ENCODE measurements around the gene SEMA3E. TPM values are rescaled to one million over a fixed set of nuclear protein-coding genes. Genes with fewer than 3 reads are reported as not detected.

Gene SEMA3E
- total RNA-seq, 1 donor: 1.4 TPM

GRCh38 chr7:83614112-83614511 lies 34.8 kb downstream of the SEMA3E start:
- DNase-seq (ENCODE audit: insufficient read length, low spot score, missing footprints): no peak
- no peak overlapping the region for H3K4me2 ChIP-seq (ENCODE audit: insufficient read depth, low read length)

GRCh38 chr7:83613232-83613631 lies 35.7 kb downstream of the SEMA3E start:
- H3K27me3 ChIP-seq (ENCODE audit: insufficient read depth, low read length): no peaks in the 10 kb centered on the region
- no peaks in the 10 kb centered on the region for H3K36me3 ChIP-seq (ENCODE audit: insufficient read depth, low read length)
- no peaks in the 10 kb centered on the region for H3K4me1 ChIP-seq (ENCODE audit: insufficient read depth, low read length)
- DNase-seq (ENCODE audit: insufficient read length, low spot score, missing footprints): no peak
- H4K20me1 ChIP-seq (ENCODE audit: insufficient read depth, low read length): no peaks in the 10 kb centered on the region
- no peaks in the 10 kb centered on the region for H3K79me2 ChIP-seq (ENCODE audit: insufficient read depth, low read length)
- H3K9me3 ChIP-seq (ENCODE audit: low read depth, low read length): no peaks in the 10 kb centered on the region
- TF ChIP-seq, protein P1, sequence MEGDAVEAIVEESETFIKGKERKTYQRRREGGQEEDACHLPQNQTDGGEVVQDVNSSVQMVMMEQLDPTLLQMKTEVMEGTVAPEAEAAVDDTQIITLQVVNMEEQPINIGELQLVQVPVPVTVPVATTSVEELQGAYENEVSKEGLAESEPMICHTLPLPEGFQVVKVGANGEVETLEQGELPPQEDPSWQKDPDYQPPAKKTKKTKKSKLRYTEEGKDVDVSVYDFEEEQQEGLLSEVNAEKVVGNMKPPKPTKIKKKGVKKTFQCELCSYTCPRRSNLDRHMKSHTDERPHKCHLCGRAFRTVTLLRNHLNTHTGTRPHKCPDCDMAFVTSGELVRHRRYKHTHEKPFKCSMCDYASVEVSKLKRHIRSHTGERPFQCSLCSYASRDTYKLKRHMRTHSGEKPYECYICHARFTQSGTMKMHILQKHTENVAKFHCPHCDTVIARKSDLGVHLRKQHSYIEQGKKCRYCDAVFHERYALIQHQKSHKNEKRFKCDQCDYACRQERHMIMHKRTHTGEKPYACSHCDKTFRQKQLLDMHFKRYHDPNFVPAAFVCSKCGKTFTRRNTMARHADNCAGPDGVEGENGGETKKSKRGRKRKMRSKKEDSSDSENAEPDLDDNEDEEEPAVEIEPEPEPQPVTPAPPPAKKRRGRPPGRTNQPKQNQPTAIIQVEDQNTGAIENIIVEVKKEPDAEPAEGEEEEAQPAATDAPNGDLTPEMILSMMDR (IDR thresholded peaks at IDR 0.05; ENCODE audit: extremely low read depth, low read depth, low read length): no peak
- H3K4me2 ChIP-seq (ENCODE audit: insufficient read depth, low read length): no peak overlapping the region
- H2AFZ ChIP-seq (ENCODE audit: low read length): no peak overlapping the region
- H3K4me3 ChIP-seq (ENCODE audit: insufficient read depth, low read length): no peak overlapping the region
- H3K27ac ChIP-seq (ENCODE audit: low read depth, low read length): no peak overlapping the region

More at GRCh38 chr7:83614112-83614511, 34.8 kb downstream of the SEMA3E start:
- Histone ChIP-seq H4K20me1 (ENCODE audit: insufficient read depth, low read length) (no peaks in the 10 kb centered on the region), H3K9me3 (ENCODE audit: low read depth, low read length) (no peaks in the 10 kb centered on the region), H3K4me1 (ENCODE audit: insufficient read depth, low read length) (no peaks in the 10 kb centered on the region), H3K4me3 (ENCODE audit: insufficient read depth, low read length) (no peak overlapping the region), H3K79me2 (ENCODE audit: insufficient read depth, low read length) (no peaks in the 10 kb centered on the region), H2AFZ (ENCODE audit: low read length) (no peak overlapping the region), H3K27me3 (ENCODE audit: insufficient read depth, low read length) (no peaks in the 10 kb centered on the region), H3K27ac (ENCODE audit: low read depth, low read length) (no peak overlapping the region), H3K36me3 (ENCODE audit: insufficient read depth, low read length) (no peaks in the 10 kb centered on the region)
- TF ChIP-seq, protein P1 (IDR thresholded peaks at IDR 0.05; ENCODE audit: extremely low read depth, low read depth, low read length): no peak

GRCh38 chr7:83611776-83612175 lies 37.2 kb downstream of the SEMA3E start:
- DNase-seq (ENCODE audit: insufficient read length, low spot score, missing footprints): no peak
- no peaks in the 10 kb centered on the region for H3K36me3 ChIP-seq (ENCODE audit: insufficient read depth, low read length)
- H3K9me3 ChIP-seq (ENCODE audit: low read depth, low read length): no peaks in the 10 kb centered on the region
- TF ChIP-seq, protein P1 (IDR thresholded peaks at IDR 0.05; ENCODE audit: extremely low read depth, low read depth, low read length): no peak
- H2AFZ ChIP-seq (ENCODE audit: low read length): no peak overlapping the region
- no peak overlapping the region for H3K4me2 ChIP-seq (ENCODE audit: insufficient read depth, low read length)
- no peak overlapping the region for H3K27ac ChIP-seq (ENCODE audit: low read depth, low read length)
- H3K4me3 ChIP-seq (ENCODE audit: insufficient read depth, low read length): no peak overlapping the region
- no peaks in the 10 kb centered on the region for H3K79me2 ChIP-seq (ENCODE audit: insufficient read depth, low read length)
- no peaks in the 10 kb centered on the region for H4K20me1 ChIP-seq (ENCODE audit: insufficient read depth, low read length)
- H3K27me3 ChIP-seq (ENCODE audit: insufficient read depth, low read length): no peaks in the 10 kb centered on the region
- no peaks in the 10 kb centered on the region for H3K4me1 ChIP-seq (ENCODE audit: insufficient read depth, low read length)

GRCh38 chr7:83610649-83611304 lies 38.2 kb downstream of the SEMA3E start:
- H3K4me1 ChIP-seq (ENCODE audit: insufficient read depth, low read length): no peaks in the 10 kb centered on the region
- no peaks in the 10 kb centered on the region for H4K20me1 ChIP-seq (ENCODE audit: insufficient read depth, low read length)
- DNase-seq (ENCODE audit: insufficient read length, low spot score, missing footprints): no peak
- H3K79me2 ChIP-seq (ENCODE audit: insufficient read depth, low read length): no peaks in the 10 kb centered on the region
- H3K36me3 ChIP-seq (ENCODE audit: insufficient read depth, low read length): no peaks in the 10 kb centered on the region
- H3K27ac ChIP-seq (ENCODE audit: low read depth, low read length): no peak overlapping the region
- no peak overlapping the region for H3K4me2 ChIP-seq (ENCODE audit: insufficient read depth, low read length)
- no peaks in the 10 kb centered on the region for H3K9me3 ChIP-seq (ENCODE audit: low read depth, low read length)
- TF ChIP-seq, protein P1 (IDR thresholded peaks at IDR 0.05; ENCODE audit: extremely low read depth, low read depth, low read length): no peak
- H3K4me3 ChIP-seq (ENCODE audit: insufficient read depth, low read length): no peak overlapping the region
- no peak overlapping the region for H2AFZ ChIP-seq (ENCODE audit: low read length)
- no peaks in the 10 kb centered on the region for H3K27me3 ChIP-seq (ENCODE audit: insufficient read depth, low read length)
